Fibroblast of gingiva (primary cell): ENCODE results near the gene RABAC1.

Source experiments
- DNase-seq: peaks from one replicate; pipeline ENCODE4 v3.0.0-alpha.2; 2011; ENCODE audit warnings: low read depth

The RABAC1 gene

GRCh38 chr19:41988947-41989346 lies 29.8 kb upstream of the RABAC1 start:
- no peak for DNase-seq

GRCh38 chr19:41987141-41987860 lies 28.2 kb upstream of the RABAC1 start:
- DNase-seq, result no peak

- DNase-seq, result no peak
Observed at GRCh38 chr19:41984961-41985360, 25.8 kb upstream of the RABAC1 start.

GRCh38 chr19:41981724-41982123 lies 22.6 kb upstream of the RABAC1 start:
- DNase-seq, result no peak

- no peak for DNase-seq
Observed at GRCh38 chr19:41978470-41978869, 19.3 kb upstream of the RABAC1 start.

- DNase-seq, result no peak
Observed at GRCh38 chr19:41977916-41978315, 18.8 kb upstream of the RABAC1 start.

GRCh38 chr19:41974652-41975051 lies 15.5 kb upstream of the RABAC1 start:
- no peak for DNase-seq

- no peak for DNase-seq
Observed at GRCh38 chr19:41971363-41971762, 12.2 kb upstream of the RABAC1 start.

GRCh38 chr19:41969772-41970458 lies 10.8 kb upstream of the RABAC1 start:
- no peak for DNase-seq

- DNase-seq, result no peak
Observed at GRCh38 chr19:41968751-41969595, 9.9 kb upstream of the RABAC1 start.

- DNase-seq, result no peak
Observed at GRCh38 chr19:41967054-41967783, 8.1 kb upstream of the RABAC1 start.

- DNase-seq, result no peak
Observed at GRCh38 chr19:41965106-41965505, 6.0 kb upstream of the RABAC1 start.

GRCh38 chr19:41960973-41961372 lies 1.9 kb upstream of the RABAC1 start:
- DNase-seq, result no peak

GRCh38 chr19:41958367-41959055 lies 610 bp downstream of the RABAC1 start:
- DNase-seq, result peak; percentile 69

GRCh38 chr19:41957838-41958366 lies 1.2 kb downstream of the RABAC1 start:
- DNase-seq, result peak; percentile 70

GRCh38 chr19:41957161-41957837 lies 1.8 kb downstream of the RABAC1 start:
- DNase-seq, result no peak

- DNase-seq, result no peak
Observed at GRCh38 chr19:41956621-41957020, 2.5 kb downstream of the RABAC1 start.

- DNase-seq, result no peak
Observed at GRCh38 chr19:41955521-41955920, 3.6 kb downstream of the RABAC1 start.

GRCh38 chr19:41951686-41952172 lies 7.4 kb downstream of the RABAC1 start:
- DNase-seq, result peak; percentile 49

GRCh38 chr19:41947091-41947490 lies 12.0 kb downstream of the RABAC1 start:
- no peak for DNase-seq
